HG03095 (cell line): ENCODE results near the gene CEP70.
"Not testable (repeated sequence)": the region's sequence is repeated elsewhere in the genome, so short reads cannot be mapped to it uniquely, and the experiment has no call there.

Experiments
- ATAC-seq: cut with Tn5 transposase; IDR thresholded peaks from one replicate; pipeline ENCODE4 v1.9.1; 2021; ENCODE audit warnings: moderate library complexity; ENCODE audit not compliant: unreplicated experiment

CEP70 gene

DNA sequence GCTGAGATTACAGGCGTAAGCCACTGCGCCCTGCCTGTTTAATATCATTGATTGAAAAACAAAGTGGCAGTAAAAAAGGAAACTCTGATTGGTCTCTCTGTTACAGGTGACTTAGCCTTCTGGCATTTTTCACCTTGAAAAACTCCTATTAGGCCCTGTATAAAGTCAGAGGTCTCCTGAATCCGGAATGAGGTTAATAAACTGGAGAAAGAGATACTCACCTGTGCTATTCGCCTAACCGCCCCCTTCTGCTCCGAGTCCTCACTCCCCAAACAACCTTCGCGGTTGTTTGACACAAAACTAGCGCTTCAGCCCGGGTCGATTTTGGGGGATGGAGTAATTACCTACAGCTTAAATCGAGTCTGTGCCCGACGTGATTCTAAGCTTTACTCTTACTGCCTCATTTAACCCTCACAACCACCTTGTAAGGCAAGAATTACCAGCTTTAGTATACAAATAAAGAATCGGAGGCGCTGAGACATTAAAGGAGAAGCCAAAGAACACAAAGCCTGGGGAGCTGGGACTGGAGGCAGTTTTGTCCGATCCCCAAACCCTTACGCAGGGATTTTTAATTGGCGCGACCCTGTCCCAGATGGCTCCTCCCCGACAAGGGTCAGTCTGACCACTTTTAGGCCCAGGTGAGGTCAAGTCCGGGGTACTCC, 441 bp downstream of the CEP70 start:
- ATAC-seq: no peak

DNA sequence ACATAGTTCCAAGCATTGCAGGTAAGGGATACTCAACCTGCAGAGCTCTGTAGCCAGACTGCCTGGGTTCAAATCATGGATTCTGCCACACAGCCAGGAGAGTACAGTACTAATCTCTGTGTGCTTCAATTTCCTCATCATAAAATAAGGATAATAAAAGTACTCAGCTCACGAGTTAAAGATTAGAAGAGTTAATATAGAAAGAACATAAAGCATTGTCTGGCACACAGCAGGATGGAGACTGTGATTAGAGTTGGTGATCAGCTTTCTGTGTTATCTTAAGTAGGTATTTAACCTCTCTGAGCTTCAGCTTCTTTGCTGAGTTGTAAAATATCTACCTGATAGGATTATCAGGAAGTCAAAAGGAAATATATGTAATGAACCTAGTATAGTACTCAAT, 2.7 kb downstream of the CEP70 start:
- ATAC-seq: no peak

DNA sequence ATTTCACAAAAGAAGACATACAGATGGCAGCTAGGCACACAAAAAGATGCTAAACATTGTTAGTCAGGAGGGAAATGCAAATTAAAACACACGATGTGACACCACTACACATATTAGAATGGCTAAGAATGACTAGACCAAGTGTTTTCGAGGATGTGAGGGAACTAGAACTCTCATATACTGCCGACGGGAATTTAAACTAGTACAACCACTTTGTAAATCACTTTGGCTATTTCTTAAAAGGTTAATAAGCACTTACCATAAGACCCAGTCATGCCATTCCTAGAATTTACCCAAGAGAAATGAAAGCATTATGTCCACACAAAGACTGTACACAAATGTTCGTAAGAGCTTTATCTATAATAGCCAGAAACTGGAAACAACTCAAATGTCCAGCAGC, 5.6 kb downstream of the CEP70 start:
- no peak for ATAC-seq

DNA sequence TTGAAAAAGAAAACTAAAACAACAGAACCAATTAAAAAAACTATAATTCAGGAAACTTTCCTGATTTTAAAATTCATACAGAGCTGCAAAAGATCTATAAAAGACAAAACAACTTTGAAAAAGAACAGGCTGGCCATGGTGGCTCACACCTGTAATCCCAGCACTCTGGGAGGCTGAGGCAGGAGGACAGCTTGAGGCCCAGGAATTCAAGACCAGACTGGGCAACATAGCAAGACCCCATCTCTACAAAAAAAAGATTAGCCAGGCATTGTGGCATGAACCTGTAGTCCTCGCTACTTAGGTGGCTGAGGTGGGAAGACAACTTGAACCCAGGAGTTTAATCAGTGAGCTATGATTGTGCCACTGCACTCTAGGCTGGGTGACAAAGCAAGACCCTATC, 6.7 kb downstream of the CEP70 start:
- ATAC-seq: no peak

DNA sequence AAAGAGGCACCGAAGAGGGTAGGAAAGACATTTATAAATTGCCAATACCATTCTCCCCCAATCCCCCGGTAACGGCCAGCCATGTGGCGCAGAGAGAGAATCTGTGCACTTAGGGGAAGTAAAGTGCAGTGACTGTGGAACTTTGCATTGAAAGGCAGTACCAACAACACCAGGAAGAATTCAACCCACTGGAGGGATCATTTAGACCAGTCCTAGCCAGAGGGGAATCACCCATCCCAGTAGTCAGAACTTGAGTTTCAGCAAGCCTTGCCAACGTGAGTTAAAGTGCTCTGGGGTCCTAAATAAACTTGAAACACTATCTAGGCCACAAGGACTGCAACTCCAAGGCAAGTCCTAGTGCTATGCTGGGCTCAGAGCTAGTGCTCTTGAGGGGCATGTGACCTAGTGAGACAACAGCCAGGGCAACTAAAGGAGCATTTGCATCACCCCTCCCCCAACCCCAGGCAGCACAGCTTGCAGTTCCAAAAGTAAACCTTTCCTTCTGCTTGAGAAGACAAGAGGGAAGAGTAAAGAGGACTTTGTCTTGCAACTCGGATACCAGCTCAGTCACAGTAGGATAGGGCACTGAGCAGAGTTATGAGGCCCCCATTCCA, 15.0 kb downstream of the CEP70 start:
- no peak for ATAC-seq

DNA sequence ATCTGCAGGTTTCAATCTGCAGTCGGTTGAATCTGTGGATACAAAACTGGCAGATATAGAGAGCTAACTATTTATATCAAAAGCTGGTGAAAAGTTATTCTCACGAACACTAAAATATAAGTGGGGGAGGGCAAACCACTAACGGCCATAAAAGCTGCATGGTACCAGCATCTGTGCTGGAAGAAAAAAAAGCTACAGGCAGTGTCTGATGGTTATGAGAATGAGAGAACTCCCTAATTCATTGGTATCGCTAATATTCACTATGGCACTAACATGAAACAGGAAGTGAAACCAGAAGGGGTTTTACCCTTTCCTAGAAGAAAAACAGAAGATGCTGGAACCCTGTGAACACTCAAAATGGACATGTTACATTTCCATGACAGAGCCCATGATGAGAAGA, 15.9 kb downstream of the CEP70 start:
- ATAC-seq: no peak

DNA sequence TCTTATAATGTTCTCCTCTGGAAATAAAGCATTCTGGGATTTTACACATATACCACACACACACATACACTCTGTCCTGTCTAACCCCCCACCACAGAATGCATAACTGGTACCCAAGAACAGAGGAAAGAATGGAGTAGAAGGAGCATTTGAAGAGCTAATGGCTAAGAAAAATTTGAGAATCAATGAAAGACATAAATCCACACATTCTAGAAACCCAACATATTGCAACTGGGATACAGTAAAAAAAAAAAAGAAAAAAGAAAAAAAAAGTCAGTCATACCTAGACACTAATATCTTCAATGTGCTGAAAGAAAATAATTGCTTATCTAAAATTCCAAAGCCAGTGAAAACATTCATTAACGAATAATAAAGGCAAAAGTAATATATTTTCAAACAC, 20.9 kb downstream of the CEP70 start:
- no peak for ATAC-seq

DNA sequence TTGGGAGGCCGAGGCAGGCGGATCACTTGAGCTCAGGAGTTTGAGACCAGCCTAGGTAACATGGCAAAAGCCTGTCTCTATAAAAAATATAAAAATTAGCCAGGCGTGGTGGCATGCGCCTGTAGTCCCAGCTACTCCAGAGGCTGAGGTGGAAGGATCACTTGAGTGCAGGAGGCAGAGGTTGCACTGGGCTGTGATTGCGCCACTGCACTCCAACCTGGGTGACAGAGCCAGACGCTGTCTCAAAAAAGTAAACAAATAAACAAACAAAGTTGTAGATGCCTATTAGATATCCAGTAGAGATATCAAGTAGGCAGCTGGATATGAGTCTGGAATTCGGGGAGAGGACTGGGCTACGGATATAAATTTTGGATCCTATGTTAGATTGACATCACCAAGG, 24.4 kb downstream of the CEP70 start:
- not testable (repeated sequence) for ATAC-seq

DNA sequence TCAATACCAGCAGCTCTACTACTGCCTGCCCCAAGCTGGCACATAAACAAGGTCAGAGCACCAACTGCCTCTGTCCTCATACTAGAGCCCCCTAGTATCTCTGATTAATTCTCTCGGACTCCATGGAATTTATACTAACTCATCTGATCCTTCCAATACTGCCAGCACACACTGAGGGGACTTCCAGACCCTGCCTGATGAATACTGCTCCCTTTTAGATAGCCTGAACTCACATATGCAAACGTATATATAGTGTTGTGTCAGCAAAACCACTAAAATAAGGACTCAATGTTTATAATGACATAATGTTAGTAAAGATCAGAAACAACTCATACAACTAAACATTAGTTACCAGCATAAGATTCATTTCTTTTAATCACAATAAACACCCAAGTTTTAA, 25.0 kb downstream of the CEP70 start:
- no peak for ATAC-seq

DNA sequence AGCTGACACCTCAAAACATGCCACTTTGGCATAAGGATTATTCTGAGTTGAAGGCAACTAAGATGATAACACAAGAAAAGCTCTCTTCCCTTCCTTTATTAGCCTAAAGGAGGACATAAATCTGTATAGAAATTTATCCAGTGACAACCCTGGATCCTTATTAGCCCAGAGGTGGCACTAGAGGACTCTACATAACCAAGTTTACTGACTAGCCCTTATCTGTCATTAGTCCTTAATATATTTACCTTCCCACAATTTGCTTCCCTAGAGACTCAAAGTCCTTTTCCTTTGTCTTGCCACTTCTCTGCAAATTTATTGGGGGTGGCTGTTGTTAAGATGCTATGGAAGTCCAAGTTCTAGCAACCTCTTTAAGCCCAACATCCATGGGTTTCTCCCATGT, 26.7 kb downstream of the CEP70 start:
- no peak for ATAC-seq

DNA sequence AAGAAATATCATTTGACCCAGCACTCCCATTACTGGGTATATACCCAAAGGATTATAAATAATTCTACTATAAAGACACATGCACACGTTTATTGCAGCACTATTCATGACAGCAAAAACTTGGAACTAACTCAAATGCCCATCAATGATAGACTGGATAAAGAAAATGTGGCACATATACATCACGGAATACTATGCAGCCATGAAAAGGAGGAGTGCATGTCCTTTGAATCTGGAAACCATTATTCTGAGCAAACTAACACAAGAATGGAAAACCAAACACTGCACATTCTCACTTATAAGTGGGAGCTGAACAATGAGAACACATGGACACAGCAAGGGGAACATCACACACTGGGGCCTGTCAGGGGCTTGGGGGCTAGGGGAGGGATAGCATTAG, 27.8 kb downstream of the CEP70 start:
- ATAC-seq: not testable (repeated sequence)

DNA sequence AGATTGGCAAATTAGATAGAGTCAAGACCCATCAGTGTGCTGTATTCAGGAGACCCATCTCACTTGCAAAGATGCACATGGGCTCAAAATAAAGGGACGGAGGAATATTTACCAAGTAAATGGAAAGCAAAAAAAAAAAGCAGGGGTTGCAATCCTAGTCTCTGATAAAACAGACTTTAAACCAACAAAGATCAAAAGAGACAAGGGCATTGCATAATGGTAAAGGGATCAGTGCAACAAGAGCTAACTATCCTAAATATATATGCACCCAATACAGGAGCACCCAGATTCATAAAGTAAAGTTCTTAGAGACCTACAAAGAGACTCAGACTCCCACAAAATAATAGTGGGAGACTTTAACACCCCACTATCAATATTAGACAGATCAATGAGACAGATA, 31.2 kb downstream of the CEP70 start:
- ATAC-seq: not testable (repeated sequence)

DNA sequence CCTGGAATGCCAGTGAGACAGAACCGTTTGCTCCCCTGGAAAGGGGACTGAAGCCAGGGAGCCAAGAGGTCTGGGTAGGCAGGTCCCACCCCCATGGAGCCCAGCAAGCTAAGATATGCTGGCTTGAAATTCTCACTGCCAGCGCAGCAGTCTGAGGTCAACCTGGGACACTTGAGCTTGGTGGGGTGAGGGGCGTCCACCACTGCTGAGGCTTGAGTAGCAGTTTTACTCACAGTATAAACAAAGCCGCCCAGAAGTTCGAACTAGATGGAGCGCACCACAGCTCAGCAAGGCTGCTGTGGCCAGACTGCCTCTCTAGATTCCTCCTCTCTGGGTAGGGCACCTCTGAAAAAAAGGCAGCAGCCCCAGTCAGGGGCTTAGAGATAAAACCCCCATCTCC, 33.6 kb downstream of the CEP70 start:
- no peak for ATAC-seq

DNA sequence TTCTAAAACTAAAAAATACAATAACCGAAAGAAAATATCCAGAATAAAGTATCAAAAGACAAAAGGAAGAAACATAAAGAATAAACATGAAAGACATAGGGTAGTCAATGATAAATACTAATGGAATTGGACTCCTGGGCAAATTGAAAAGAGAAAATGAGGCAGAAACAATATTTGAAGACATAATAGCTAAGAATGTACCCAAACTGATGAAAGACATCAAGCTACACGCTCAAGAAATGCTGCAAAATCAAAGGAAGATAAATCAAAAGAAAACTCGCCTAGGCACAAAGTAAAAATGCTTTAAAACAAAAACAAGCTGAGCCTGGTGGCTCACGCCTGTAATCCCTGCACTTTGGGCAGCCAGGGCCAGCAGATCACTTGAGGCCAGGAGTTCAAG, 34.9 kb downstream of the CEP70 start:
- ATAC-seq: no peak

DNA sequence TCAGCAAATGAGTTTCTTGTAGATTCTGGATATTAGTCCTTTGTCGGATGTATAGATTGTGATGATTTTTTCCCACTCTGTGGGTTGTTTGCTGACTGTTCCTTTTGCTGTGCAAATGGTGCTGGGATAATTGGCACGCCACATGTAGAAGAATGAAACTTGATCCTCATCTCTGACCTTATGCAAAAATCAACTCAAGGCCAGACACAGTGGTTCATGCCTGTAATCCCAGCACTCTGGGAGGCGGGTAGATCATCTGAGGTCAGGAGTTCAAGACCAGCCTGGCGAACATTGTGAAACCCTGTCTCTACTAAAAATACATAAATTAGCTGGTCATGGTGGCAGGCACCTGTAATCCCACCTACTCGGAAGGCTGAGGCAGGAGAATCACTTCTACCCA, 39.3 kb downstream of the CEP70 start:
- ATAC-seq: not testable (repeated sequence)

DNA sequence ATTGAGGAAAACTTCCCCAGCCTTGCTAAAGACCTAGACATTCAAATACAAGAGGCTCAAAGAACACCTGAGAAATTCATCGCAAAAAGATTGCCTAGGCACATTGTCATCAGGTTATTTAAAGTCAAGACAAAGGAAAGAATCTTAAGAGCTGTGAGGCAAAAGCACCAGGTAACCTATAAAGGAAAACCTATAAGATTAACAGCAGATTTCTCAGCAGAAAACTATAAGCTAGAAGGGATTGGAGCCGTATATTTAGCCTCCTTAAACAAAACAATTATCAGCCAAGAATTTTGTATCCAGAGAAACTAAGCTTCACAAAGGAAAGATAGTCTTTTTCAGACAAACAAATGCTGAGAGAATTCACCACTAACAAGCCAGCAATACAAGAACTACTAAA, 43.1 kb downstream of the CEP70 start:
- not testable (repeated sequence) for ATAC-seq

DNA sequence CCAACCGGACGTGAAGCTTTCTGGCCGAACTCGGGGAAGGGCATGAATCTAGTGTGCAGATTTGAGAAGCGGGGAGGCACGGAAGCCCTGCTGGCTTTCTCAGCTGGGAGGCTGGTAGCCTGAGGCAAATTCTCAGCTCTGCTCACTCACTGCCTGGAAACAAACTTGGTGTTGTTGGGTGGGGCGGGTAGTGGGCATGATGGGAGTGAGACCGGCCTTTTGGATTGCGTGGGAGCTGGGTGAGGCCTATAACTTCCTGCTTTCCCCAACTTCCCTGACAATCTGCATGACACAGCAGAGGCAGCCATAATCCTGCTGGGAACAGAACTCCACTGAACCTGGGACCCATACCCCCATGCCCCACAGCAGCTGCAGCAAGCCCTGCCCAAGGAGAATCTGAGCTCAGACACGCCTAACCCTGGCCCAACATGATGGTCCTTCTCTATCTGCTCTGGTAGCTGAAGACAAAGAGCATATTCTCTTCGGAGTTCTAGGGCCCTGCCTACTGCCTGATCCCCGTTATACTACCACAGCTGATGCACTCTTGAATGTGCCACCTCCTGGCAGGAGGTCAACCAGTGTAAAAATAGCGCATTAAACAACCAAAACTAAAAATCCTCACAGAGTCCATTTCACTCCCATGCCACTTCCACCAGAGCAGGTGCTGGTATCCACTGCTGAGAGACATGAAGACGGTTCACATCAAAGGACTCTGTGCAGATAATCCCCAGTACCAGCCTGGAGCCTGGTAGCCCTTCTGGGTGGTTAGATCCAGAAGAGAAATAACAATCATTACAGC, 44.7 kb downstream of the CEP70 start:
- no peak for ATAC-seq

DNA sequence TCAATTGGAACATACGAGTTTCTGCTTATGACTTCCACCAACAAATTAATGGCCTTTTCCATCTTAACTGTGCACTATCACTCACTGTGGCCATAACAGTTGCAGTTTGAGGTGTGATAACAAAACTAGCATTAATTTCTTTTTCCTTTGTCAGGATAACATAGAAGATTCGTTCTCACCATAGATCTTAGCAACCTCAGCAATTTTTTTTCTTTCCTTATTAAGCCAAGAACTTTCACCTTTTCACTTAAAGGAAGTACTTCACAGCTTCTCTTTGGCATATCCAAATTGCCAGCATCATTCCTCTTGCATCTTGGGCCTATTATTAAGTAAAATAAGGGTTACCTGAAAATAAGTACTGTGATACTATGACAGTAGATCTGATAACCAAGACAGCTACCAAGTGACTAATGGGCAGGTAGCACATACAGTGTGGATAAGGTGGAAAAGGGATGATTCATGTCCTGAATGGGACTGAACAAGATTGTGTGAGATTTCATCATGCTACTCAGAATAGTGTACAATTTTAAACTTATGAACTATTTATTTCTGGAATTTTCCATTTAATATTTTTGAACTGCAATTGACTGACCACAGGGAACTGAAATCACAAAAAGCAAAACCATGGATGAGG, 46.6 kb downstream of the CEP70 start:
- no peak for ATAC-seq

DNA sequence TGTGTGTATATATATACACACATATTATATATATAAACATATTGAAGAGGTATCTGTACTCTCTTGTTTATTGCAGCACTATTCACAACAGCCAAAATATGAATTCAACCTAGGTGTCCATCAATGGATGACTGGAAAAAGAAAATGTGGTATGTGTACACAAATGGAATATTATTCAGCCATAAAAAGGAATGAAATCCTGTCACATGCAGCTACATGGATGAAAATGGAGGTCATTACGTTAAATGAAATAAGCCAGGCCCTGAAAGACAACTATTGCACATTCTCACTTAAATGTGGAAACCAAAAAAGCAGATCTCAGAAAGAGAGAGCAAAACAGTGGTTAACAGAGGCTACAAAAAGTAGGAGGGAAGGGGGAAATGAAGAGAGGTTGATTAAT, 49.5 kb downstream of the CEP70 start:
- no peak for ATAC-seq

DNA sequence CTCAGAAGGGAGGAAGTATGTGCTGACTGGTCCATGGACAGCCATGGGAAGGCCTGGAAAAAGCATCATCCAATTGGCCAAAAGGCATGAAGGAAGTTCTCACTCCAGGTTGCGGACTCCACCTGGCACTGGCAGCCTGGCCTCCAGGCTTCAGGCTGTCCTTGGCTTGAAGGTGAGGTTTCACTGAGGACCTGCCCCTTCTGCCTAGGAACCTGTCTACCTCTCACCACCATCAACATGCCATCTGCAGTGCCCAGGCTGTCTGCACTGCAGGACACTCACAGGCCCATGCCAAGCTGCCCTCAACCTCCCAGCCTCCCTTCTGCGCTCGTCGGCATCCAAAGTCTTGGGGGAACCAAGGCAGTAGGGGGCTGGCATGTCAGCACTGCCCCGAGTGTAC, 51.1 kb downstream of the CEP70 start:
- no peak for ATAC-seq

DNA sequence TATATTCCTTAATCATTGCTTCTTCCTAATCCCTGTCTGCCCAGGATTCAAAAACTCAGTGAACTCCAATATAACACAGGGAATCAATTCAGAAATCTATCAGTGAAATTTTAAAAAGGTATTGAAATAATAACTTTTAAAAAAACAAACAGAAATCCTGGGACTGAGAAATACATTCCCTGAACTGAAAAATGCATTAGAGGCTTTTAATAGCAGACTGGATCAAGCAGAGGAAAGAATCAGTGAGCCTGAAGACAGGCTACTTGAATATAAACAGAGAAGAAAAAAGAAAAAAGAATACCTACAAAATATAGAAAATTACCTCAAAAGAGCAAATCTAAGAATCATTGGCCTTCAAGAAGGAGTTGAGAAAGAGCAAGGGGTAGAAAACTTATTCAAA, 54.7 kb downstream of the CEP70 start:
- ATAC-seq: no peak

DNA sequence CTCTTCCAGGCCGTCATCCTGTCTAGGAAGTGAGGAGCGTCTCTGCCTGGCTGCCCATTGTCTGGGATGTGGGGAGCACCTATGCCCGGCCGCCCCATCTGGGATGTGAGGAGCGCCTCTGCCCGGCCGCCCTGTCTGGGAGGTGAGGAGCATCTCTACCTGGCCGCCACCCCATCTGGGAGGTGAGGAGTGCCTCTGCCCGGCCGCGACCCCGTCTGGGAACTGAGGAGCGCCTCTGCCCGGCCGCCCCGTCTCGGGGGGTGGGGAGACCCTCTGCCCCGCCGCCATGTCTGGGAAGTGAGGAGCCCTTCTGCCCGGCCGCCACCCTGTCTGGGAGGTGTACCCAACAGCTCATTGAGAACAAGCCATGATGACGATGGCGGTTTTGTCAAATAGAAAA, 72.6 kb downstream of the CEP70 start:
- ATAC-seq: not testable (repeated sequence)
